HepG2 (cell line): ENCODE results near the gene TMEM176A. TPM values are rescaled to one million over a fixed set of nuclear protein-coding genes. Genes with fewer than 3 reads are reported as not detected.

Experiments used
- ATAC-seq: fragments of 200-7000 bp; cut with Tn5 transposase; 3 replicates; pipeline ENCODE4 v1.9.1; 2020; ENCODE audit warnings: mild to moderate bottlenecking, moderate library complexity
- BruUV-seq: library from RNA; stranded (reverse); fragments of 400-500 nt; replicated peaks from 2 replicates; lab custom pipeline; 2021; lab: Mats Ljungman, UMichigan
- CTCF ChIA-PET: fragments of 300-600 bp; formaldehyde crosslinking; extraction: SDS; loops from one replicate; lab custom pipeline; 2021; ENCODE audit warnings: low total read pairs, inconsistent platforms, low intra/inter-chr PET ratio; lab: Yijun Ruan, JAX
- POLR2A ChIA-PET: fragments of 350-600 bp; sonication (Branson Sonifier 250); formaldehyde crosslinking; loops from one replicate; lab custom pipeline; 2020; ENCODE audit warnings: antibody characterized with exemption, inconsistent platforms; lab: Yijun Ruan, JAX
- DNase-seq: peaks from one replicate; pipeline ENCODE4 v3.0.0-alpha.2; 2015; ENCODE audit warnings: low spot score
- FAIRE-seq: peaks from 3 replicates; lab custom pipeline; 2011; peaks lifted over from hg19 to GRCh38; lab: Jason Lieb, UNC
- H2AFZ ChIP-seq: one replicate; pipeline ENCODE4 v1.6.1; 2011; ENCODE audit warnings: low read length, inconsistent platforms
- H3K27ac ChIP-seq: fragments of 300-600 bp; 3 replicates; pipeline ENCODE4 v1.8.0; 2011; ENCODE audit warnings: mixed run types, mild to moderate bottlenecking, mixed read lengths, low read length, inconsistent platforms; ENCODE audit not compliant: insufficient read depth; ENCODE audit errors: extremely low read length
- H3K27me3 ChIP-seq, 2 experiments: fragments of 200-600 bp in 1 of 2; 2 replicates in 1 of 2; 3 replicates in 1 of 2; pipeline versions ENCODE4 v1.6.0 to v1.8.0; 2011; ENCODE audit warnings: low read length in 2 of 2, mild to moderate bottlenecking in 2 of 2, moderate library complexity in 2 of 2, inconsistent platforms in 1 of 2; ENCODE audit not compliant: insufficient read depth in 2 of 2, control insufficient read depth in 1 of 2
- H3K36me3 ChIP-seq, 2 experiments: fragments of 200-600 bp in 1 of 2; replicated peaks in 1 of 2; 2 replicates in 1 of 2; 3 replicates in 1 of 2; pipeline versions ENCODE4 v1.5.1 to v1.8.0; 2011; ENCODE audit warnings: low read length in 2 of 2, inconsistent platforms in 1 of 2; ENCODE audit not compliant: insufficient read depth in 2 of 2, control insufficient read depth in 1 of 2
- H3K4me1 ChIP-seq: 2 replicates; pipeline ENCODE4 v1.5.1; 2012; ENCODE audit warnings: low read length, inconsistent platforms; ENCODE audit not compliant: insufficient read depth
- H3K4me2 ChIP-seq: 2 replicates; pipeline ENCODE4 v1.6.0; 2011; ENCODE audit warnings: low read depth, low read length, inconsistent platforms
- H3K4me3 ChIP-seq, 3 experiments: fragments of 200-600 bp in 1 of 3; sonication (generic), shearing (Covaris generic) in 1 of 3; replicated peaks in 1 of 3; 2 replicates each; pipeline ENCODE4 v1.5.1; 2011 to 2016; ENCODE audit warnings: low read length in 3 of 3, inconsistent platforms in 2 of 3, low read depth in 2 of 3, mild to moderate bottlenecking in 2 of 3, control low read depth in 1 of 3, mixed read lengths in 1 of 3; ENCODE audit not compliant: insufficient read depth in 1 of 3
- H3K79me2 ChIP-seq: one replicate; pipeline ENCODE4 v1.6.1; 2011; ENCODE audit warnings: low read length, inconsistent platforms; ENCODE audit not compliant: insufficient read depth
- H3K9ac ChIP-seq: 2 replicates; pipeline ENCODE4 v1.6.0; 2011; ENCODE audit warnings: mild to moderate bottlenecking, low read depth, low read length, inconsistent platforms; ENCODE audit not compliant: insufficient read depth
- H3K9me3 ChIP-seq: 2 replicates; pipeline ENCODE4 v1.5.1; 2012; ENCODE audit warnings: mild to moderate bottlenecking, low read length
- H4K20me1 ChIP-seq: 2 replicates; pipeline ENCODE4 v1.6.0; 2011; ENCODE audit warnings: inconsistent platforms, mild to moderate bottlenecking, low read length, moderate library complexity; ENCODE audit not compliant: insufficient read depth
- BORCS8-MEF2B ChIP-seq: sonication (generic); formaldehyde crosslinking; IDR thresholded peaks from 2 replicates; pipeline ENCODE4 v1.8.0; 2022; ENCODE audit warnings: mild to moderate bottlenecking, missing genetic modification reagents
- HOMEZ ChIP-seq: IDR thresholded peaks from 2 replicates; pipeline ENCODE4 v1.6.1; 2016; ENCODE audit warnings: low read depth
- KDM1A ChIP-seq: IDR thresholded peaks from 2 replicates; pipeline ENCODE4 v1.6.1; 2016; ENCODE audit warnings: missing compliant biosample characterization
- TARDBP ChIP-seq: sonication (generic); formaldehyde crosslinking; IDR thresholded peaks from 2 replicates; pipeline ENCODE4 v1.8.0; 2022; ENCODE audit warnings: mild to moderate bottlenecking, missing genetic modification reagents
- ZNF20 ChIP-seq: sonication (generic); formaldehyde crosslinking; IDR thresholded peaks from 2 replicates; pipeline ENCODE4 v1.4.0; 2020; ENCODE audit warnings: mild to moderate bottlenecking, moderate library complexity, missing genetic modification reagents
- ZNF547 ChIP-seq: sonication (generic); formaldehyde crosslinking; IDR thresholded peaks from 2 replicates; pipeline ENCODE4 v1.5.1; 2020; ENCODE audit warnings: mild to moderate bottlenecking, missing genetic modification reagents
- ZNF569 ChIP-seq: sonication (generic); formaldehyde crosslinking; IDR thresholded peaks from 2 replicates; pipeline ENCODE4 v1.5.0; 2020; ENCODE audit warnings: mild to moderate bottlenecking, missing genetic modification reagents, moderate library complexity, borderline replicate concordance
- WGBS: methylation state at CpG from one replicate; pipeline ENCODE4 v1.1.6; 2017; ENCODE audit warnings: low lambda C conversion rate; 5-methylcytosine and 5-hydroxymethylcytosine counted together
- in situ Hi-C: cut with HindIII; loops from 2 replicates; pipeline ENCODE4 v1.10.0; 2017; ENCODE audit warnings: low pct_unique_long_range_greater_than_20kb; ENCODE audit not compliant: extremely low pct_ligation_motif_present
- intact Hi-C: fragments of 100-400 bp; cut with micrococcal nuclease; formaldehyde crosslinking; loops from one replicate; pipeline ENCODE4 v1.10.0; 2022; ENCODE audit not compliant: unreplicated experiment
- polyA plus RNA-seq, 8 experiments: library from polyadenylated mRNA; depleted of rRNA in 3 of 8; stranded (reverse) in 7 of 8; unstranded in 1 of 8; fragments of >200 nt; fragmentation: Illumina TruSeq in 4 of 8; extraction: Trizol in 4 of 8; gene quantifications; 2 replicates each; pipeline versions ENCODE4 v1.2.1 to v1.2.3, GENCODE V29; 2011 to 2016; ENCODE audit warnings: low read depth in 4 of 8, missing spikeins in 1 of 8, mixed read lengths in 1 of 8; ENCODE audit not compliant: insufficient read depth in 1 of 8
- total RNA-seq, 5 experiments: library from RNA; depleted of rRNA; stranded (reverse); fragments of >200 nt; fragmentation: Illumina TruSeq; extraction: Trizol; gene quantifications; 2 replicates each; pipeline ENCODE4 v1.2.3, GENCODE V29; 2016; ENCODE audit warnings: low read depth in 1 of 5

The TMEM176A gene
- total and polyA plus RNA-seq, 2 of the 13 experiments (the other 11 are each of a cell fraction or from before 2014, with no cell fraction given) = not detected

GRCh38 chr7:150756858-150757257 lies 43.7 kb upstream of the TMEM176A start (continued):
- TF ChIP-seq KDM1A (CRISPR knock-in tag) = no peak
- no peak for TF ChIP-seq ZNF20 (CRISPR knock-in tag)
- TF ChIP-seq, all 625 proteins: peak for 3

GRCh38 chr7:150759479-150759878 lies 41.1 kb upstream of the TMEM176A start:
- H3K4me2 ChIP-seq = no peak overlapping the region
- no peak overlapping the region for H3K27ac ChIP-seq
- H3K9ac ChIP-seq = no peak overlapping the region
- WGBS = 0% methylated on average over 1 of the region's 1 CpG
- POLR2A ChIA-PET = no interaction called here
- ATAC-seq = no peak
- intact Hi-C loops = no loop called here
- no peak overlapping the region for H3K4me3 ChIP-seq
- no peak for DNase-seq
- no peak for FAIRE-seq
- no peaks in the 10 kb centered on the region for H3K36me3 ChIP-seq
- in situ Hi-C loops = loop anchor here (5.0 to 25.0 kb wide), 2 partner anchors 312 to 472 kb away; no protein-coding TSS in a partner anchor
- no peaks in the 10 kb centered on the region for H3K27me3 ChIP-seq
- no peaks in the 10 kb centered on the region for H3K4me1 ChIP-seq
- no peak for TF ChIP-seq ZNF547
- no peak for TF ChIP-seq ZNF569 (CRISPR knock-in tag)
- TF ChIP-seq TARDBP (CRISPR knock-in tag) = no peak
- no peak for TF ChIP-seq HOMEZ (CRISPR knock-in tag)
- no peak for TF ChIP-seq BORCS8-MEF2B (CRISPR knock-in tag)
- H2AFZ ChIP-seq = no peak overlapping the region
- CTCF ChIA-PET = no interaction called here
- H4K20me1 ChIP-seq = no peaks in the 10 kb centered on the region
- no peaks in the 10 kb centered on the region for H3K79me2 ChIP-seq
- BruUV-seq = no TSS peak
- no peaks in the 10 kb centered on the region for H3K9me3 ChIP-seq
